Caco-2 (cell line): ENCODE data around the gene FAM43A. TPM values are rescaled to one million over a fixed set of nuclear protein-coding genes. Genes with fewer than 3 reads are reported as not detected.

ENCODE experiments used
- BruUV-seq: library from RNA; stranded (reverse); fragments of 400-500 nt; replicated peaks from 2 replicates; lab custom pipeline; 2021; lab: Mats Ljungman, UMichigan
- CTCF ChIA-PET: fragments of 300-600 bp; sonication (Branson Sonifier 250); formaldehyde crosslinking; loops from one replicate; lab custom pipeline; 2022; ENCODE audit warnings: antibody characterized with exemption; lab: Charles Lee
- POLR2A ChIA-PET: fragments of 300-600 bp; sonication (Branson Sonifier 250); formaldehyde crosslinking; loops from one replicate; lab custom pipeline; 2022; ENCODE audit warnings: antibody characterized with exemption; lab: Charles Lee
- DNase-seq, 2 experiments: peaks; one replicate each; pipeline versions ENCODE4 v3.0.0 to v3.0.0-alpha.2; 2020 to 2022
- H3K27me3 ChIP-seq: replicated peaks from 2 replicates; pipeline ENCODE4 v1.6.0; 2011; ENCODE audit warnings: low read length; ENCODE audit not compliant: control insufficient read depth, insufficient read depth
- H3K36me3 ChIP-seq: 2 replicates; pipeline ENCODE4 v1.5.1; 2011; ENCODE audit warnings: low read length; ENCODE audit not compliant: control insufficient read depth, insufficient read depth
- H3K4me1 ChIP-seq: fragments of 250-450 bp; sonication (Bioruptor Pico); 2 replicates; pipeline ENCODE4 v1.5.1; 2020; ENCODE audit warnings: mild to moderate bottlenecking
- H3K4me3 ChIP-seq: 2 replicates; pipeline ENCODE4 v1.5.1; 2011; ENCODE audit warnings: low read depth, mild to moderate bottlenecking, control low read depth, low read length
- H3K9me3 ChIP-seq: fragments of 250-450 bp; sonication (Bioruptor Pico); 2 replicates; pipeline ENCODE4 v1.5.1; 2020; ENCODE audit warnings: mild to moderate bottlenecking, moderate library complexity
- H3K27ac Mint-ChIP-seq: one replicate; pipeline ENCODE4 v1.8.0; 2022; ENCODE audit warnings: mixed read lengths; ENCODE audit not compliant: unreplicated experiment
- H3K27me3 Mint-ChIP-seq: one replicate; pipeline ENCODE4 v1.8.0; 2022; ENCODE audit warnings: mixed read lengths; ENCODE audit not compliant: insufficient read depth, unreplicated experiment
- H3K36me3 Mint-ChIP-seq: one replicate; pipeline ENCODE4 v1.8.0; 2022; ENCODE audit warnings: mild to moderate bottlenecking, mixed read lengths; ENCODE audit not compliant: insufficient read depth, unreplicated experiment
- H3K4me1 Mint-ChIP-seq: one replicate; pipeline ENCODE4 v1.8.0; 2022; ENCODE audit warnings: low read depth, mixed read lengths; ENCODE audit not compliant: unreplicated experiment
- H3K4me3 Mint-ChIP-seq: one replicate; pipeline ENCODE4 v1.8.0; 2022; ENCODE audit warnings: mild to moderate bottlenecking, moderate library complexity, mixed read lengths; ENCODE audit not compliant: unreplicated experiment
- H3K9me3 Mint-ChIP-seq: one replicate; pipeline ENCODE4 v1.8.0; 2022; ENCODE audit warnings: mixed read lengths; ENCODE audit not compliant: unreplicated experiment
- CTCF ChIP-seq, 2 experiments: fragments of 200-600 bp in 1 of 2; IDR thresholded peaks; 1 replicate in 1 of 2; 2 replicates in 1 of 2; pipeline versions ENCODE4 v1.5.1 to v1.8.0; 2011 to 2022; ENCODE audit warnings: antibody characterized with exemption in 1 of 2, control low read depth in 1 of 2, inconsistent platforms in 1 of 2, low read depth in 1 of 2, low read length in 1 of 2, mild to moderate bottlenecking in 1 of 2, moderate library complexity in 1 of 2; ENCODE audit not compliant: insufficient read depth in 1 of 2, severe bottlenecking in 1 of 2, unreplicated experiment in 1 of 2
- intact Hi-C: fragments of 100-400 bp; cut with micrococcal nuclease; formaldehyde crosslinking; loops from one replicate; pipeline ENCODE4 v1.10.0; 2022; ENCODE audit not compliant: unreplicated experiment
- total RNA-seq: library from RNA; stranded (reverse); gene quantifications from 2 replicates; pipeline ENCODE4 v1.2.3, GENCODE V29; 2022

Gene FAM43A
- total RNA-seq, 1 experiment from 2014 or later, result 3.5 TPM

- H3K27ac Mint-ChIP-seq, result no peak overlapping the region
- no peak for TF ChIP-seq CTCF (IDR thresholded peaks at IDR 0.05; ENCODE audit: insufficient read depth in 1 of 2, low read depth in 1 of 2, low read length in 1 of 2, severe bottlenecking in 1 of 2, unreplicated experiment in 1 of 2)
- no peaks in the 10 kb centered on the region for H3K27me3 ChIP-seq
- no peak for DNase-seq
- intact Hi-C loops, result no loop called here
- no peaks in the 10 kb centered on the region for H3K9me3 Mint-ChIP-seq
- peaks cover 7% of the 10 kb centered on the region for H3K4me1 Mint-ChIP-seq
- no peak overlapping the region for H3K4me3 ChIP-seq
- no peaks in the 10 kb centered on the region; the same call in 1 of the 2 replicates for H3K36me3 ChIP-seq
- peaks cover 38% of the 10 kb centered on the region for H3K36me3 Mint-ChIP-seq
- H3K4me3 Mint-ChIP-seq, result no peak overlapping the region
- H3K9me3 ChIP-seq, result no peaks in the 10 kb centered on the region
- no peaks in the 10 kb centered on the region for H3K27me3 Mint-ChIP-seq
- ChIA-PET POLR2A (no interaction called here), CTCF (no interaction called here)
- no TSS peak for BruUV-seq
- H3K4me1 ChIP-seq, result no peaks in the 10 kb centered on the region
These were observed 20.8 kb upstream of the FAM43A start for GRCh38 chr3:194664857-194665256.

- DNase-seq, result no peak
- no TSS peak for BruUV-seq
- peaks cover 9% of the 10 kb centered on the region for H3K4me1 ChIP-seq
- no peak for TF ChIP-seq CTCF (IDR thresholded peaks at IDR 0.05; ENCODE audit: insufficient read depth in 1 of 2, low read depth in 1 of 2, low read length in 1 of 2, severe bottlenecking in 1 of 2, unreplicated experiment in 1 of 2)
- H3K4me1 Mint-ChIP-seq, result peaks cover 7% of the 10 kb centered on the region
- no peaks in the 10 kb centered on the region for H3K27me3 ChIP-seq
- intact Hi-C loops, result no loop called here
- H3K27ac Mint-ChIP-seq, result no peak overlapping the region
- no peak overlapping the region for H3K4me3 Mint-ChIP-seq
- H3K36me3 ChIP-seq, result no peaks in the 10 kb centered on the region; the same call in 1 of the 2 replicates
- H3K27me3 Mint-ChIP-seq, result no peaks in the 10 kb centered on the region
- no peaks in the 10 kb centered on the region for H3K9me3 Mint-ChIP-seq
- no peaks in the 10 kb centered on the region for H3K9me3 ChIP-seq
- ChIA-PET POLR2A (no interaction called here), CTCF (no interaction called here)
- no peak overlapping the region for H3K4me3 ChIP-seq
- H3K36me3 Mint-ChIP-seq, result peaks cover 44% of the 10 kb centered on the region
These were observed 18.3 kb upstream of the FAM43A start for GRCh38 chr3:194667363-194667762.

- H3K4me3 Mint-ChIP-seq, result peak overlapping the region; percentile 83
- H3K9me3 Mint-ChIP-seq, result no peaks in the 10 kb centered on the region
- peaks cover 7% of the 10 kb centered on the region for H3K4me1 Mint-ChIP-seq
- POLR2A ChIA-PET, result no interaction called here
- peak; percentile 46 to 79 for TF ChIP-seq CTCF (IDR thresholded peaks at IDR 0.05; ENCODE audit: insufficient read depth in 1 of 2, low read depth in 1 of 2, low read length in 1 of 2, severe bottlenecking in 1 of 2, unreplicated experiment in 1 of 2)
- Histone ChIP-seq H3K4me1 (peaks cover 9% of the 10 kb centered on the region), H3K4me3 (peak overlapping the region; percentile 88), H3K27me3 (no peaks in the 10 kb centered on the region), H3K9me3 (no peaks in the 10 kb centered on the region), H3K36me3 (no peaks in the 10 kb centered on the region; the same call in 1 of the 2 replicates)
- CTCF ChIA-PET, result interaction anchor here (0.6 to 2.7 kb wide), 10 partner anchors 11 to 599 kb away, joined by 3 to 32 read pairs (median 4); partner anchors contain the start of genes TMEM44 and XXYLT1
- H3K36me3 Mint-ChIP-seq, result peaks cover 24% of the 10 kb centered on the region
- H3K27ac Mint-ChIP-seq, result peak overlapping the region; percentile 97
- intact Hi-C loops, result loop anchor here (1.0 kb wide), 1 partner anchor 588 kb away; no protein-coding TSS in a partner anchor
- no peaks in the 10 kb centered on the region for H3K27me3 Mint-ChIP-seq
- BruUV-seq, result TSS peak; percentile 61
- DNase-seq, result peak in 1 of 2 experiments; percentile 39
These were observed 14.2 kb upstream of the FAM43A start for GRCh38 chr3:194671511-194671899.
